ENCODE data around the gene TCOF1.

TCOF1 gene

GRCh38 chr5:150386024-150386855, 28.7 kb downstream of the TCOF1 start:
- no peak for DNase-seq (ENCODE audit: low read depth in 2 of 2, low spot score in 1 of 2)

GRCh38 chr5:150389531-150390266, 32.2 kb downstream of the TCOF1 start:
- DNase-seq (ENCODE audit: low read depth in 2 of 2, low spot score in 1 of 2), result no peak

GRCh38 chr5:150391064-150391834, 33.8 kb downstream of the TCOF1 start:
- DNase-seq (ENCODE audit: low read depth in 2 of 2, low spot score in 1 of 2), result no peak

GRCh38 chr5:150391986-150392385, 34.5 kb downstream of the TCOF1 start:
- no peak for DNase-seq (ENCODE audit: low read depth in 2 of 2, low spot score in 1 of 2)

GRCh38 chr5:150392680-150393079, 35.2 kb downstream of the TCOF1 start:
- no peak for DNase-seq (ENCODE audit: low read depth in 2 of 2, low spot score in 1 of 2)

- no peak for DNase-seq (ENCODE audit: low read depth in 2 of 2, low spot score in 1 of 2)
These were observed 35.7 kb downstream of the TCOF1 start for GRCh38 chr5:150393096-150393645.

GRCh38 chr5:150394131-150394530, 36.6 kb downstream of the TCOF1 start:
- no peak for DNase-seq (ENCODE audit: low read depth in 2 of 2, low spot score in 1 of 2)

GRCh38 chr5:150394912-150395687, 37.6 kb downstream of the TCOF1 start:
- no peak for DNase-seq (ENCODE audit: low read depth in 2 of 2, low spot score in 1 of 2)

GRCh38 chr5:150395688-150395975, 38.1 kb downstream of the TCOF1 start:
- no peak for DNase-seq (ENCODE audit: low read depth in 2 of 2, low spot score in 1 of 2)

GRCh38 chr5:150396267-150396666, 38.8 kb downstream of the TCOF1 start:
- DNase-seq (ENCODE audit: low read depth in 2 of 2, low spot score in 1 of 2), result no peak

GRCh38 chr5:150397146-150397781, 39.8 kb downstream of the TCOF1 start:
- no peak for DNase-seq (ENCODE audit: low read depth in 2 of 2, low spot score in 1 of 2)

GRCh38 chr5:150397782-150398721, 40.6 kb downstream of the TCOF1 start:
- no peak for DNase-seq (ENCODE audit: low read depth in 2 of 2, low spot score in 1 of 2)

GRCh38 chr5:150398722-150399523, 41.4 kb downstream of the TCOF1 start:
- DNase-seq (ENCODE audit: low read depth in 2 of 2, low spot score in 1 of 2), result no peak

- no peak for DNase-seq (ENCODE audit: low read depth in 2 of 2, low spot score in 1 of 2)
These were observed 42.2 kb downstream of the TCOF1 start for GRCh38 chr5:150399524-150400211.

- DNase-seq (ENCODE audit: low read depth in 2 of 2, low spot score in 1 of 2), result no peak
These were observed 43.0 kb downstream of the TCOF1 start for GRCh38 chr5:150400316-150401075.

GRCh38 chr5:150401076-150401375, 43.5 kb downstream of the TCOF1 start:
- no peak for DNase-seq (ENCODE audit: low read depth in 2 of 2, low spot score in 1 of 2)

Measured in stimulated activated CD8-positive, alpha-beta memory T cell treated with anti-CD3 and anti-CD28 coated beads, Interleukin-4, amount 100 ng/mL, for 1 hour (primary cell).